Neural progenitor cell (in vitro differentiated cells): ENCODE data around the gene TRPC1.

Experiments
- EZH2 ChIP-seq: fragments of 200-600 bp; sonication (generic); IDR thresholded peaks from 2 replicates; pipeline ENCODE4 v1.6.1; 2017; ENCODE audit warnings: antibody characterized with exemption, mild to moderate bottlenecking, moderate library complexity
- EZH2phosphoT487 ChIP-seq: fragments of 200-600 bp; sonication (generic); IDR thresholded peaks from 2 replicates; pipeline ENCODE4 v1.6.1; 2017; ENCODE audit warnings: antibody characterized with exemption
- TF ChIP-seq, protein P1 (sequence below): fragments of 200-600 bp; sonication (generic); IDR thresholded peaks from 2 replicates; pipeline ENCODE4 v1.5.1; 2017; ENCODE audit warnings: antibody characterized with exemption, mild to moderate bottlenecking

DNA sequence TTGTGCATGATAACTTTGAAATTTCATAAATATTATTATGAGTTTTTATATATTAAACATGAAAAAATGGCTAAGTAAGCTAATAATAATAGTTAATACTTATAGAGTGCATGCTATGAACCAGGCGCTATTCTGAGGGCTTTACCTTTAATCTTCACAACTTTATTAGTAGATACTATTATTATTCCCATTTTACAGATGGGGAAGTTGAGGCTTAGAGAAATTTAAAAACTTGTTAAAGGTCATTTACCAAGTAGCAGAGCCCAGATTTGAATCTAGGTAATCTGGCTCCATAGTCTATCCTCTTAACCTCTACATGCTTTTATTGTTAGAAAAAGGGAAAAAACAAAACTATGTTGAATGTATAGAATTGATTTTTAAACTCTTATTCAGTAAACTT lies 60.4 kb downstream of the TRPC1 start:
- TF ChIP-seq, protein P1, sequence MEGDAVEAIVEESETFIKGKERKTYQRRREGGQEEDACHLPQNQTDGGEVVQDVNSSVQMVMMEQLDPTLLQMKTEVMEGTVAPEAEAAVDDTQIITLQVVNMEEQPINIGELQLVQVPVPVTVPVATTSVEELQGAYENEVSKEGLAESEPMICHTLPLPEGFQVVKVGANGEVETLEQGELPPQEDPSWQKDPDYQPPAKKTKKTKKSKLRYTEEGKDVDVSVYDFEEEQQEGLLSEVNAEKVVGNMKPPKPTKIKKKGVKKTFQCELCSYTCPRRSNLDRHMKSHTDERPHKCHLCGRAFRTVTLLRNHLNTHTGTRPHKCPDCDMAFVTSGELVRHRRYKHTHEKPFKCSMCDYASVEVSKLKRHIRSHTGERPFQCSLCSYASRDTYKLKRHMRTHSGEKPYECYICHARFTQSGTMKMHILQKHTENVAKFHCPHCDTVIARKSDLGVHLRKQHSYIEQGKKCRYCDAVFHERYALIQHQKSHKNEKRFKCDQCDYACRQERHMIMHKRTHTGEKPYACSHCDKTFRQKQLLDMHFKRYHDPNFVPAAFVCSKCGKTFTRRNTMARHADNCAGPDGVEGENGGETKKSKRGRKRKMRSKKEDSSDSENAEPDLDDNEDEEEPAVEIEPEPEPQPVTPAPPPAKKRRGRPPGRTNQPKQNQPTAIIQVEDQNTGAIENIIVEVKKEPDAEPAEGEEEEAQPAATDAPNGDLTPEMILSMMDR: no peak
- no peak for TF ChIP-seq EZH2
- no peak for TF ChIP-seq EZH2phosphoT487
